Small intestine (tissue), 7 donors: ENCODE results near the gene ACVR1C. TPM values are rescaled to one million over a fixed set of nuclear protein-coding genes. Genes with fewer than 3 reads are reported as not detected.
A peak's percentile ranks its signal among the peaks of the same experiment; 100 is the strongest.
"Not testable (repeated sequence)": the region's sequence is repeated elsewhere in the genome, so short reads cannot be mapped to it uniquely, and the experiment has no call there.

Experiments
- DNase-seq, 2 donors: peaks; one replicate each; pipeline versions ENCODE4 v3.0.0 to v3.0.0-alpha.2; 2013
- FAIRE-seq: peaks from 2 replicates; lab custom pipeline; 2012; peaks lifted over from hg19 to GRCh38; lab: Jason Lieb, UNC
- H3K27ac ChIP-seq, 3 donors: one replicate each; pipeline ENCODE4 v1.5.1; 2013; ENCODE audit warnings: low read length in 2 of 3, mild to moderate bottlenecking in 2 of 3, control low read depth in 1 of 3, inconsistent platforms in 1 of 3, low read depth in 1 of 3, moderate library complexity in 1 of 3
- H3K27me3 ChIP-seq, 3 donors: one replicate each; pipeline ENCODE4 v1.6.1; 2013; ENCODE audit warnings: low read length in 3 of 3, inconsistent platforms in 1 of 3; ENCODE audit not compliant: control insufficient read depth in 3 of 3, insufficient read depth in 3 of 3
- H3K36me3 ChIP-seq, 3 donors: one replicate each; pipeline ENCODE4 v1.6.1; 2013; ENCODE audit warnings: low read length in 3 of 3, inconsistent platforms in 1 of 3, low read depth in 1 of 3, mild to moderate bottlenecking in 1 of 3, moderate library complexity in 1 of 3; ENCODE audit not compliant: control insufficient read depth in 3 of 3, insufficient read depth in 2 of 3
- H3K4me1 ChIP-seq, 3 donors: one replicate each; pipeline ENCODE4 v1.6.1; 2013; ENCODE audit warnings: low read length in 2 of 3, inconsistent platforms in 1 of 3, low read depth in 1 of 3, mild to moderate bottlenecking in 1 of 3, moderate library complexity in 1 of 3; ENCODE audit not compliant: control insufficient read depth in 3 of 3, insufficient read depth in 2 of 3
- H3K4me3 ChIP-seq, 3 donors: one replicate each; pipeline ENCODE4 v1.5.1; 2013; ENCODE audit warnings: low read length in 3 of 3, control low read depth in 1 of 3, inconsistent platforms in 1 of 3, low read depth in 1 of 3, mild to moderate bottlenecking in 1 of 3, moderate library complexity in 1 of 3
- H3K9me3 ChIP-seq, 2 donors: one replicate each; pipeline ENCODE4 v1.6.1; 2013; ENCODE audit warnings: low read depth in 1 of 2, low read length in 1 of 2; ENCODE audit not compliant: control insufficient read depth in 2 of 2, insufficient read depth in 1 of 2
- WGBS, 3 donors: extraction: QIAGEN DNeasy Blood & Tissue Kit; methylation state at CpG; one replicate each; pipeline ENCODE4 v1.1.7; 2013; 5-methylcytosine and 5-hydroxymethylcytosine counted together
- polyA plus RNA-seq, 4 donors: library from polyadenylated mRNA; stranded (reverse) in 3 of 4; unstranded in 1 of 4; fragments of 200-250 nt in 3 of 4; fragments of 120-200 nt in 1 of 4; gene quantifications; one replicate each; pipeline versions ENCODE4 v1.2.1 to v1.2.3, GENCODE V29; 2013
- donor health status: healthy with polysubstance abuse.
- donor health status: control.
- donor health status: control.
- donor health status: Bipolar disorder and iron deficiency.
- donor health status: healthy.

Gene ACVR1C
- polyA plus RNA-seq, 4 donors = 1.2 to 20.6 (median 1.3) TPM

DNA sequence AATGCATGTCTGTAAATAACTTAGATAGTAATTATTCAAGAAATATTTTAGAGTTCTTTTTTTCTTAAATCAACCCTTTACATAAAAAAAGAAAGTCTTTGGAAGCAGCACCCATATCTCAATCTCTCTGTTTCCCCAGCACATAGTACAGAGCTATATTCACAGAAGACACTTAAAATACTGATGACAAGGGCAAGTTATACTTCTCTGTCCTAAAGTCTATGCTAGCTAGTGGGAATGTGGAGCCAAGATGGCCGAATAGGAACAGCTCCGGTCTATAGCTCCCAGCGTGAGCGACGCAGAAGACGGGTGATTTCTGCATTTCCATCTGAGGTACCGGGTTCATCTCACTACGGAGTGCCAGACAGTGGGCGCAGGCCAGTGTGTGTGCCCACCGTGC, 62.6 kb downstream of the ACVR1C start:
- FAIRE-seq, H3K27ac ChIP-seq, H3K27me3 ChIP-seq, H3K4me1 ChIP-seq, H3K4me3 ChIP-seq, H3K9me3 ChIP-seq, H3K36me3 ChIP-seq, DNase-seq: not testable (repeated sequence)
- WGBS, 3 donors = 96 to 99% (median 97%) methylated on average over 10 of the region's 10 CpGs

DNA sequence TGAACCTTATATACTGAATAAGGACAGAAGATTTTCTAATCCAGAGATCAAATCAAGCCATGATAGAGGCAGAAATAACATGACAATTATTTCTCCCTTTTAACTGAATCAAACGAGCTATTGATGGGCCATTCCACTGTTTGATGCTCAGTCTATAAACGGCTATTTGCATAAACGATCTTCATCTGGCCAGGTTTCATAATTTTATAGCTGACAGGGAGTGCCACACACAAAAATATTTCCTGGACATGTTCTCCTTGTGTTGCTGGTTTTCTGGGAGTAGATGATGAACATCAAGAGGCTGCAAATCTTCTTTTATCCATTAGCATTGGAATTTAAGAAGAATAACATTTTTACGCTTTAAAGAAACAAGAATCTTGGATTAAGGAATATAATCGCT, 63.1 kb downstream of the ACVR1C start:
- Histone ChIP-seq H3K9me3 (no peaks in the 10 kb centered on the region), H3K4me1 (peaks cover 0 to 10% (median 0%) of the 10 kb centered on the region in 3 donors), H3K36me3 (no peaks in the 10 kb centered on the region), H3K27ac (no peak overlapping the region), H3K4me3 (no peak overlapping the region), H3K27me3 (no peaks in the 10 kb centered on the region)
- FAIRE-seq (no peak), DNase-seq (no peak)
- WGBS, 3 donors = 78 to 85% (median 80%) methylated on average over 5 of the region's 5 CpGs

DNA sequence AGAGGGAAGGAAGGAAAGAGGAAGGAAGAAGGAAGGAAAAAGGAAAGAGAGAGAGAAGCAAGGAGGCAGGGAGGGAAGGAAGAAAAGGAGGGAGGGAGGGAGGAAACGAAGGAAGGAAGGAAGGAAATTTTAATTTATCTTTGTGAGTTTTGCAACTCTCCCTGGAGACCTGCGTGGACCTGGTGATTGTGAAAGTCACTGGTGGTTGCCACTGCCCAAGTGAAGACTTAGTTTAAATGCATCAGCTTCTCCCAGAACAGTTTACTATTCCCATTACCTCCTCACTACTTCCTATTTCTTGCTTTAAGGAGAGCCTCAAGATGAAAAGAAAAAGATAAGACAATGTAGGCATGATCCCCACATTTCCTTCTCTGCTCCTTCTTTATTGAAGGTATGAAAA, 68.8 kb downstream of the ACVR1C start:
- H3K4me1 ChIP-seq = peaks cover 0 to 15% (median 0%) of the 10 kb centered on the region in 3 donors
- no peak overlapping the region for H3K4me3 ChIP-seq
- no peak overlapping the region for H3K27ac ChIP-seq
- no peak for FAIRE-seq
- 69 to 84% (median 79%) methylated on average over 2 of the region's 2 CpGs for WGBS, 3 donors
- no peaks in the 10 kb centered on the region for H3K27me3 ChIP-seq
- H3K9me3 ChIP-seq = no peaks in the 10 kb centered on the region
- peak in 1 of 2 donors; percentile 15 for DNase-seq
- no peaks in the 10 kb centered on the region for H3K36me3 ChIP-seq

DNA sequence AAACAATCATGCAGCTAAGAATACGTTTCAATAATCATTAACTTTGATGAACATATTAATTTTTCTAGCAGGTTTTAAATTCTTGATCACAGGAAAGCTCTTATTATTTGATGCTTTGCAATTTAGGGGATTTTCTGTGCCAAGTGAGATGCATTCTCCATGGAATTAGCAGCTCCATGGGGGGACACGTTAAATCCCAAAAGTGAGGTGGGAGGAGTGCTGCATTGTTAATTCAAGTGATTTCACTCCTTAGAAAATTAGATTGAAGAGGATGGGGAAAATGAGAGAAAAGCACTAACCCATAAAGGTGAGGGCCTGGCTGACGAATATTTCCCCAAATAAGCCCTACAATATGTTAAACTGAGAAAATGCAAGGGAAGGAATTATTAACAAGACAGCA, 69.2 kb downstream of the ACVR1C start:
- Histone ChIP-seq H3K27me3 (no peaks in the 10 kb centered on the region), H3K4me1 (peaks cover 0 to 15% (median 0%) of the 10 kb centered on the region in 3 donors), H3K36me3 (no peaks in the 10 kb centered on the region), H3K9me3 (no peaks in the 10 kb centered on the region), H3K27ac (no peak overlapping the region), H3K4me3 (no peak overlapping the region)
- 55 to 80% (median 80%) methylated on average over 3 of the region's 3 CpGs for WGBS, 3 donors
- FAIRE-seq (no peak), DNase-seq (no peak)

DNA sequence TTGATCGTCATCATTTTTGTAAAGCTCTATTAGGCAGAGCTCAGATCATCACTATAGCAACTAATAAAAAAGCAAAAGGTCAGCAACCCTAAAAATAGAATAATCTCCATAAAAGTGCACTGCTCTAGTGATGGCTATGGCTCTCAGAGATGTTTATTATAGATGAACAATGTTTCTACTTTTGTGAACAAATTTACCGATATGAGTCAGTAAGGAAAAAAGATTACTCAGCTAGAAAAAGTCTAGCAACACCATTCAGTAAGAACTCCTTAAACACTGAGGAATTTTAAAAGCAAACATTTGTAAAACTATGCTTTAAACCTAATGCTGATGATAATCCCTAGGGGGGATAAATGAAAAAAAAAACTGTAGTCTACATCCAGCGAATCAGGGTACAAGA, 69.6 kb downstream of the ACVR1C start:
- Histone ChIP-seq H3K9me3 (no peaks in the 10 kb centered on the region), H3K27me3 (no peaks in the 10 kb centered on the region), H3K4me3 (no peak overlapping the region), H3K27ac (no peak overlapping the region), H3K4me1 (peaks cover 0 to 15% (median 0%) of the 10 kb centered on the region in 3 donors), H3K36me3 (no peaks in the 10 kb centered on the region)
- FAIRE-seq = no peak
- 67 to 78% (median 72%) methylated on average over 3 of the region's 3 CpGs for WGBS, 3 donors
- peak in 1 of 2 donors; percentile 10 for DNase-seq

DNA sequence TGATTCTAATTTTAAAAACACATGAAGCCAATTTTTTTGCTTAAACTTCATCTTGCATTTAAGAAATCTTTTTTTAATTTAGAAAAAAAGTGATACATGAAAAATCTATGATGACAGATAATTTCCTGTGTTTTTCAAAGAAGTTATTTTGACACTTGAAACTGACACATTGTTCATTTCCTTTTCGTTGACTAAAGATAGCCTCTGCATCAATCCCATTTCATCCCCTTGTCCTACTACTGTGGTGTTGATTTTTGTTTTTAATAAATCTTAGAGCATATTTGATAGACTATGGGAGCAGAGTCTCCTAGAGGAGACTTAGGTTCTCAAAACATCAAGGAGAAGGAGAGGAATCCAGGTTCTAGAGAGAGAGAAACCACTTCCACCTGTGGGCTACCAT, 70.9 kb downstream of the ACVR1C start:
- Histone ChIP-seq H3K9me3 (no peaks in the 10 kb centered on the region), H3K4me1 (peaks cover 0 to 15% (median 0%) of the 10 kb centered on the region in 3 donors), H3K27me3 (no peaks in the 10 kb centered on the region), H3K36me3 (no peaks in the 10 kb centered on the region), H3K4me3 (no peak overlapping the region), H3K27ac (no peak overlapping the region)
- peak; percentile 23 for FAIRE-seq
- no peak for DNase-seq
- 79 to 93% (median 80%) methylated on average over 1 of the region's 1 CpG for WGBS, 3 donors

DNA sequence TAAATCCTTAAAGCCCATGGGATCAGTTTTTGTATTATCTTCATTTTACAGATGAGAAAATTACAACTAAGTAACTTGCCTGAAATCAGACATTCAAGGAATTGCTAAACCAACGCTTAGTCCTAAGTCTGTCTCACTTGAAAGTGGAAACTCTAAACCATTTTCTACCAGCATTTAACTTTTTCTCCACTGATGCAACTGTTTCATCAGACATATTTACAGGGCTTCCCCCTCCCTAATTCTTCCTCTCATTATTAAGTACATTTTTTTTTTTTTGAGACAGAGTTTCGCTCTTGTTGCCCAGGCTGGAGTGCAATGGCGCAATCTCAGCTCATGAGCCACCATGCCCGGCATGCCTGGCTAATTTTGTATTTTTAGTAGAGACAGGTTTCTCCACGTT, 88.6 kb downstream of the ACVR1C start:
- no peaks in the 10 kb centered on the region for H3K27me3 ChIP-seq
- H3K4me1 ChIP-seq = no peaks in the 10 kb centered on the region
- no peak overlapping the region for H3K27ac ChIP-seq
- DNase-seq (no peak), FAIRE-seq (no peak)
- no peaks in the 10 kb centered on the region for H3K9me3 ChIP-seq
- H3K36me3 ChIP-seq = peaks cover 0 to 3% (median 2%) of the 10 kb centered on the region in 3 donors
- no peak overlapping the region for H3K4me3 ChIP-seq
- WGBS, 3 donors = 88 to 94% (median 92%) methylated on average over 5 of the region's 5 CpGs

DNA sequence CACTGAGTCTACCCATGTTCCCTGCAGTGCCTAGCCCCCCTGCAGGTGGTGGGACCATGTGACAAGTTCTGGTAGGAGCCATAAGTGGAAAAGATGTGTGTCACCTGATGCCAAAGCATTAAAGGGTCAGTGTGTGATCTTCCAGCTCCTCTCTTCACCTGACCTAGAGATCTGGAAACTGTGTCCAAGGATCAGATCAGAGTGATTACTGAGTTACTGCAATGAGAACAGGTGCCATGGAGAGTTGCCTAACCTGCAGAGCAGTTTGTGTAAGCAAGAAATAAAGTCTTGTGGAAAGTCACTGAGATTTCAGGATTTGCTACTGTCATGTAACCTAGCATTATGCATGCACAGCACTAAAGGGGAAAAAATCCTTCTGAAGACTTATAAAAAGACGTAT, 90.6 kb downstream of the ACVR1C start:
- WGBS, 3 donors = 91 to 100% (median 93%) methylated on average over 1 of the region's 1 CpG
- Histone ChIP-seq H3K36me3 (peaks cover 0 to 7% (median 2%) of the 10 kb centered on the region in 3 donors), H3K27me3 (no peaks in the 10 kb centered on the region), H3K9me3 (no peaks in the 10 kb centered on the region), H3K4me1 (no peaks in the 10 kb centered on the region), H3K4me3 (no peak overlapping the region), H3K27ac (no peak overlapping the region)
- no peak for FAIRE-seq
- peak in 1 of 2 donors; percentile 44 for DNase-seq

DNA sequence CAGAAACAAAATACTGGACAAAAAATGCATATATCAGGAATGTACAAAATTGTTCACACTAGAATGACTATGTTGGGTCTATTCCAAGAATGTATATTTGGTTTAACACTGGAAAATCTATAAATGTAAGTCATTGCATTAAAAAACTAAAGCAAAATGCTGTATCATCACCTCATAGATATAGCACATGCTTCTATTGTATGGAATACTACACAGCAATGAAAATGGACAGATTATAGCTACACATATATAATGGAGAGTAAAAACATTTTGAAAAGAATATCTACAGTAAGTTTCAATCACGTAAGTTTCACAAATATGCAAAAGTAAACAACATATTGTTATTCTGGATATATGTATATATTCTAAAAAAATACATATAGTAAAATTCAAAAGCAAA, 91.8 kb downstream of the ACVR1C start:
- Histone ChIP-seq H3K9me3 (no peaks in the 10 kb centered on the region), H3K27me3 (no peaks in the 10 kb centered on the region), H3K4me3 (no peak overlapping the region), H3K27ac (no peak overlapping the region), H3K4me1 (no peaks in the 10 kb centered on the region), H3K36me3 (peaks cover 0 to 7% (median 2%) of the 10 kb centered on the region in 3 donors)
- FAIRE-seq = no peak
- no peak for DNase-seq
- 88 to 94% (median 92%) methylated on average over 1 of the region's 1 CpG for WGBS, 3 donors
